ENCODE results near the gene MMP24. TPM values are rescaled to one million over a fixed set of nuclear protein-coding genes. Genes with fewer than 3 reads are reported as not detected.

The MMP24 gene
- total and polyA plus RNA-seq, 4 donors: 0.09 to 0.75 (median 0.42) TPM

GRCh38 chr20:35288325-35289060 lies 62.0 kb downstream of the MMP24 start:
- no peaks in the 10 kb centered on the region for H3K9me3 ChIP-seq (ENCODE audit: control insufficient read depth in 4 of 4, low read length in 3 of 4)
- H3K4me1 ChIP-seq (ENCODE audit: control insufficient read depth in 4 of 4, insufficient read depth in 4 of 4, low read length in 3 of 4): peaks cover 6 to 28% (median 23%) of the 10 kb centered on the region in 4 donors
- no peak overlapping the region for H3K4me3 ChIP-seq (ENCODE audit: low read depth in 1 of 3, low read length in 3 of 3)
- no peaks in the 10 kb centered on the region for H3K36me3 ChIP-seq (ENCODE audit: control insufficient read depth in 4 of 4, insufficient read depth in 3 of 4, low read depth in 1 of 4, low read length in 3 of 4)
- WGBS: 92% methylated on average over 19 of the region's 19 CpGs
- H3K27me3 ChIP-seq (ENCODE audit: control insufficient read depth in 4 of 4, insufficient read depth in 4 of 4, low read length in 3 of 4): no peaks in the 10 kb centered on the region
- H3K27ac ChIP-seq (ENCODE audit: low read depth in 1 of 2, low read length in 2 of 2): no peak overlapping the region
- DNase-seq (ENCODE audit: low spot score): no peak
- TF ChIP-seq HNF4A (conservative IDR thresholded peaks at IDR 0.05) (no peak), GABPA (IDR thresholded peaks at IDR 0.05 in 1 of 2, conservative IDR thresholded peaks at IDR 0.05 in 1 of 2) (no peak), YY1 (IDR thresholded peaks at IDR 0.05) (no peak), FOXA1 (IDR thresholded peaks at IDR 0.05) (no peak), EGR1 (IDR thresholded peaks at IDR 0.05; ENCODE audit: low read depth in 2 of 2) (no peak), ATF3 (IDR thresholded peaks at IDR 0.05) (no peak), SP1 (IDR thresholded peaks at IDR 0.05) (no peak), JUND (IDR thresholded peaks at IDR 0.05) (no peak), RXRA (IDR thresholded peaks at IDR 0.05) (no peak), FOXA2 (IDR thresholded peaks at IDR 0.05) (no peak), HNF4G (IDR thresholded peaks at IDR 0.05) (no peak), RAD21 (IDR thresholded peaks at IDR 0.05) (no peak), CTCF (IDR thresholded peaks at IDR 0.05; ENCODE audit: low read depth, low read length, missing input control) (no peak), TAF1 (conservative IDR thresholded peaks at IDR 0.05) (no peak), NR2F2 (IDR thresholded peaks at IDR 0.05) (no peak)
- TF ChIP-seq, protein P1, sequence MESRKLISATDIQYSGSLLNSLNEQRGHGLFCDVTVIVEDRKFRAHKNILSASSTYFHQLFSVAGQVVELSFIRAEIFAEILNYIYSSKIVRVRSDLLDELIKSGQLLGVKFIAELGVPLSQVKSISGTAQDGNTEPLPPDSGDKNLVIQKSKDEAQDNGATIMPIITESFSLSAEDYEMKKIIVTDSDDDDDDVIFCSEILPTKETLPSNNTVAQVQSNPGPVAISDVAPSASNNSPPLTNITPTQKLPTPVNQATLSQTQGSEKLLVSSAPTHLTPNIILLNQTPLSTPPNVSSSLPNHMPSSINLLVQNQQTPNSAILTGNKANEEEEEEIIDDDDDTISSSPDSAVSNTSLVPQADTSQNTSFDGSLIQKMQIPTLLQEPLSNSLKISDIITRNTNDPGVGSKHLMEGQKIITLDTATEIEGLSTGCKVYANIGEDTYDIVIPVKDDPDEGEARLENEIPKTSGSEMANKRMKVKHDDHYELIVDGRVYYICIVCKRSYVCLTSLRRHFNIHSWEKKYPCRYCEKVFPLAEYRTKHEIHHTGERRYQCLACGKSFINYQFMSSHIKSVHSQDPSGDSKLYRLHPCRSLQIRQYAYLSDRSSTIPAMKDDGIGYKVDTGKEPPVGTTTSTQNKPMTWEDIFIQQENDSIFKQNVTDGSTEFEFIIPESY (IDR thresholded peaks at IDR 0.05): no peak
- TF ChIP-seq, protein P2, sequence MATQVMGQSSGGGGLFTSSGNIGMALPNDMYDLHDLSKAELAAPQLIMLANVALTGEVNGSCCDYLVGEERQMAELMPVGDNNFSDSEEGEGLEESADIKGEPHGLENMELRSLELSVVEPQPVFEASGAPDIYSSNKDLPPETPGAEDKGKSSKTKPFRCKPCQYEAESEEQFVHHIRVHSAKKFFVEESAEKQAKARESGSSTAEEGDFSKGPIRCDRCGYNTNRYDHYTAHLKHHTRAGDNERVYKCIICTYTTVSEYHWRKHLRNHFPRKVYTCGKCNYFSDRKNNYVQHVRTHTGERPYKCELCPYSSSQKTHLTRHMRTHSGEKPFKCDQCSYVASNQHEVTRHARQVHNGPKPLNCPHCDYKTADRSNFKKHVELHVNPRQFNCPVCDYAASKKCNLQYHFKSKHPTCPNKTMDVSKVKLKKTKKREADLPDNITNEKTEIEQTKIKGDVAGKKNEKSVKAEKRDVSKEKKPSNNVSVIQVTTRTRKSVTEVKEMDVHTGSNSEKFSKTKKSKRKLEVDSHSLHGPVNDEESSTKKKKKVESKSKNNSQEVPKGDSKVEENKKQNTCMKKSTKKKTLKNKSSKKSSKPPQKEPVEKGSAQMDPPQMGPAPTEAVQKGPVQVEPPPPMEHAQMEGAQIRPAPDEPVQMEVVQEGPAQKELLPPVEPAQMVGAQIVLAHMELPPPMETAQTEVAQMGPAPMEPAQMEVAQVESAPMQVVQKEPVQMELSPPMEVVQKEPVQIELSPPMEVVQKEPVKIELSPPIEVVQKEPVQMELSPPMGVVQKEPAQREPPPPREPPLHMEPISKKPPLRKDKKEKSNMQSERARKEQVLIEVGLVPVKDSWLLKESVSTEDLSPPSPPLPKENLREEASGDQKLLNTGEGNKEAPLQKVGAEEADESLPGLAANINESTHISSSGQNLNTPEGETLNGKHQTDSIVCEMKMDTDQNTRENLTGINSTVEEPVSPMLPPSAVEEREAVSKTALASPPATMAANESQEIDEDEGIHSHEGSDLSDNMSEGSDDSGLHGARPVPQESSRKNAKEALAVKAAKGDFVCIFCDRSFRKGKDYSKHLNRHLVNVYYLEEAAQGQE (IDR thresholded peaks at IDR 0.05): no peak
- TF ChIP-seq, protein P3, sequence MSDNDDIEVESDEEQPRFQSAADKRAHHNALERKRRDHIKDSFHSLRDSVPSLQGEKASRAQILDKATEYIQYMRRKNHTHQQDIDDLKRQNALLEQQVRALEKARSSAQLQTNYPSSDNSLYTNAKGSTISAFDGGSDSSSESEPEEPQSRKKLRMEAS (IDR thresholded peaks at IDR 0.05): no peak
- H3K9ac ChIP-seq (ENCODE audit: low read depth in 1 of 2, low read length in 2 of 2): no peak overlapping the region

Data from liver (tissue), 9 donors.